Endothelial cell of umbilical vein (primary cell): ENCODE measurements around the gene ZBTB21. TPM values are rescaled to one million over a fixed set of nuclear protein-coding genes. Genes with fewer than 3 reads are reported as not detected.

Experiments
- polyA plus RNA-seq, 4 experiments: library from polyadenylated mRNA; depleted of rRNA in 3 of 4; stranded (reverse) in 3 of 4; unstranded in 1 of 4; fragments of >200 nt; gene quantifications; 2 replicates each; pipeline versions ENCODE4 v1.2.1 to v1.2.3, GENCODE V29; 2011 to 2012; ENCODE audit warnings: missing spikeins in 1 of 4
- total RNA-seq: library from RNA; stranded (reverse); gene quantifications from 2 replicates; pipeline ENCODE4 v1.2.3, GENCODE V29; 2021

ZBTB21 gene
- total and polyA plus RNA-seq, 2 donors (not counting 3 experiments of a cell fraction or from before 2014, with no cell fraction given): 2.8 to 12.4 TPM

Other genes with a start within 250 kb of the ZBTB21 start
- not detected in 2 replicates for gene RIPK4, start 243.3 kb downstream of the ZBTB21 start, total RNA-seq
- gene RIPK4, start 243.3 kb downstream of the ZBTB21 start, polyA plus RNA-seq: not detected in 2 replicates
- 10.0 and 12.9 TPM in 2 replicates for gene PRDM15, start 131.0 kb downstream of the ZBTB21 start, total RNA-seq
- 11.8 TPM in 2 replicates for gene PRDM15, start 131.0 kb downstream of the ZBTB21 start, polyA plus RNA-seq
- gene C2CD2, start 56.3 kb downstream of the ZBTB21 start, total RNA-seq: 33.6 and 41.2 TPM in 2 replicates
- 28.3 and 32.6 TPM in 2 replicates for gene C2CD2, start 56.3 kb downstream of the ZBTB21 start, polyA plus RNA-seq
- not detected in 2 replicates for gene UMODL1, start 61.0 kb upstream of the ZBTB21 start, total RNA-seq
- gene UMODL1, start 61.0 kb upstream of the ZBTB21 start, polyA plus RNA-seq: not detected in 2 replicates
- gene ABCG1, start 208.8 kb upstream of the ZBTB21 start, total RNA-seq: 19.6 and 21.2 TPM in 2 replicates
- 6.7 and 8.4 TPM in 2 replicates for gene ABCG1, start 208.8 kb upstream of the ZBTB21 start, polyA plus RNA-seq